Left ventricle myocardium inferior (tissue), 1 donor: Measurements from ENCODE around the gene ASB7. TPM values are rescaled to one million over a fixed set of nuclear protein-coding genes. Genes with fewer than 3 reads are reported as not detected.
A peak's percentile ranks its signal among the peaks of the same experiment; 100 is the strongest.

ENCODE experiments used
- DNase-seq: peaks from one replicate; pipeline ENCODE4 v3.0.0-alpha.2; 2020
- H3K27ac ChIP-seq: fragments of 200-600 bp; replicated peaks from 2 replicates; pipeline ENCODE4 v1.8.0; 2021
- H3K27me3 ChIP-seq: fragments of 200-600 bp; 2 replicates; pipeline ENCODE4 v1.8.0; 2021; ENCODE audit warnings: low read depth
- H3K36me3 ChIP-seq: fragments of 200-600 bp; 2 replicates; pipeline ENCODE4 v1.8.0; 2021
- H3K4me1 ChIP-seq: fragments of 200-600 bp; 2 replicates; pipeline ENCODE4 v1.8.0; 2021
- H3K4me3 ChIP-seq: fragments of 200-600 bp; 2 replicates; pipeline ENCODE4 v1.8.0; 2021; ENCODE audit warnings: mild to moderate bottlenecking, moderate library complexity
- H3K9me3 ChIP-seq: fragments of 200-600 bp; replicated peaks from 2 replicates; pipeline ENCODE4 v1.8.0; 2021
- CTCF ChIP-seq: fragments of 200-600 bp; IDR thresholded peaks from 2 replicates; pipeline ENCODE4 v1.8.0; 2021; ENCODE audit warnings: antibody characterized with exemption, mild to moderate bottlenecking, borderline replicate concordance
- intact Hi-C: fragments of 100-400 bp; cut with micrococcal nuclease; formaldehyde crosslinking; loops from one replicate; pipeline ENCODE4 v1.11.0; 2022
- total RNA-seq: library from RNA; stranded (reverse); fragmentation: NEBNext Ultra II Directional; extraction: Animal tissue kit (Norgen Biotek cat#: 25700); gene quantifications from one replicate; pipeline ENCODE4 v1.2.1, GENCODE V29; 2021
- donor health status: DM: no; HTN: yes; CAD: no; lungs with severe emphysema.

The ASB7 gene
- total RNA-seq, 1 donor from 2014 or later, result 4.6 TPM

GRCh38 chr15:100650685-100651084, 48.3 kb downstream of the ASB7 start:
- H3K4me1 ChIP-seq, result peaks cover 16% of the 10 kb centered on the region
- no peaks in the 10 kb centered on the region for H3K27me3 ChIP-seq
- H3K4me3 ChIP-seq, result no peak overlapping the region
- intact Hi-C loops, result no loop called here
- no peak for DNase-seq
- H3K36me3 ChIP-seq, result peaks cover 14% of the 10 kb centered on the region
- H3K27ac ChIP-seq, result no peak overlapping the region
- no peak for TF ChIP-seq CTCF
- no peaks in the 10 kb centered on the region for H3K9me3 ChIP-seq

GRCh38 chr15:100651253-100651652, 48.9 kb downstream of the ASB7 start:
- Histone ChIP-seq H3K4me3 (no peak overlapping the region), H3K27ac (no peak overlapping the region), H3K9me3 (no peaks in the 10 kb centered on the region), H3K27me3 (no peaks in the 10 kb centered on the region), H3K4me1 (peaks cover 16% of the 10 kb centered on the region), H3K36me3 (peaks cover 14% of the 10 kb centered on the region)
- intact Hi-C loops, result no loop called here
- DNase-seq, result no peak
- TF ChIP-seq CTCF, result no peak

GRCh38 chr15:100652116-100652515, 49.7 kb downstream of the ASB7 start:
- Histone ChIP-seq H3K9me3 (no peaks in the 10 kb centered on the region), H3K36me3 (peaks cover 14% of the 10 kb centered on the region), H3K4me1 (peaks cover 16% of the 10 kb centered on the region), H3K4me3 (no peak overlapping the region), H3K27me3 (no peaks in the 10 kb centered on the region), H3K27ac (no peak overlapping the region)
- intact Hi-C loops, result no loop called here
- no peak for TF ChIP-seq CTCF
- no peak for DNase-seq

GRCh38 chr15:100653608-100654007, 51.2 kb downstream of the ASB7 start:
- Histone ChIP-seq H3K36me3 (peaks cover 6% of the 10 kb centered on the region), H3K9me3 (no peaks in the 10 kb centered on the region), H3K27me3 (no peaks in the 10 kb centered on the region), H3K27ac (peak overlapping the region; percentile 20), H3K4me1 (peaks cover 16% of the 10 kb centered on the region), H3K4me3 (no peak overlapping the region)
- intact Hi-C loops, result no loop called here
- TF ChIP-seq CTCF, result no peak
- no peak for DNase-seq

GRCh38 chr15:100658895-100659294, 56.5 kb downstream of the ASB7 start:
- H3K27ac ChIP-seq, result no peak overlapping the region
- peaks cover 3% of the 10 kb centered on the region for H3K4me1 ChIP-seq
- no peak for TF ChIP-seq CTCF
- intact Hi-C loops, result no loop called here
- H3K27me3 ChIP-seq, result peaks cover 4% of the 10 kb centered on the region
- no peaks in the 10 kb centered on the region for H3K36me3 ChIP-seq
- no peak overlapping the region for H3K4me3 ChIP-seq
- no peaks in the 10 kb centered on the region for H3K9me3 ChIP-seq
- no peak for DNase-seq

- no peak for TF ChIP-seq CTCF
- intact Hi-C loops, result no loop called here
- H3K4me1 ChIP-seq, result no peaks in the 10 kb centered on the region
- DNase-seq, result no peak
- H3K27me3 ChIP-seq, result peaks cover 20% of the 10 kb centered on the region
- no peaks in the 10 kb centered on the region for H3K36me3 ChIP-seq
- H3K27ac ChIP-seq, result no peak overlapping the region
- H3K4me3 ChIP-seq, result no peak overlapping the region
- H3K9me3 ChIP-seq, result no peaks in the 10 kb centered on the region
These were observed 58.8 kb downstream of the ASB7 start for GRCh38 chr15:100661156-100661555.
